ENCODE data around the gene ZNF556.

ZNF556 gene

DNA sequence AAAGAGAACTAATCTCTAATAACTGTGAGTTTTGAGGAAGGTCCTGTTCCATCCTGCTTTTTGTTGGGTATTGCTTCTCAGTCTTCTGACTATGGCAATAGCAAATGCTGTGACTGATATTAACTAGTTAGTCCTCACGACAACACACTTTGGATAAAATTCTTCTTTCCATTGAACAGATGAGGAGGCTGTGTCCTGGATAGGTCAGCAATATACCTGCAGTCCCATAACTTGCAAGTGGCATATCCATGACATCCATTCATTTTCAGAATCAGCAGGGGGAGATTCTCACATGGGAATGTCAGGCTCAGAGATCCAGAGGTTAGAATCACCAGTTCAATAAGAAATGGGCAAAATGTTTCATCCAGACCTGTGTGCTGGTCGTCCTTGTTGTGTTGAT is 40.1 kb upstream of the ZNF556 start:
- no peak for TF ChIP-seq CTCF (IDR thresholded peaks at IDR 0.05; ENCODE audit: low read depth, low read length)
- DNase-seq (ENCODE audit: low read depth, low spot score), result no peak
- in situ Hi-C loops (cut with HindIII; ENCODE audit: low sequenced_read_pairs), result no loop called here
- H3K4me3 ChIP-seq (ENCODE audit: low read depth, low read length), result no peak overlapping the region

- in situ Hi-C loops (cut with HindIII; ENCODE audit: low sequenced_read_pairs), result no loop called here
- TF ChIP-seq CTCF (IDR thresholded peaks at IDR 0.05; ENCODE audit: low read depth, low read length), result no peak
Measured at GRCh38 chr19:2827840-2828489, 39.2 kb upstream of the ZNF556 start.

DNA sequence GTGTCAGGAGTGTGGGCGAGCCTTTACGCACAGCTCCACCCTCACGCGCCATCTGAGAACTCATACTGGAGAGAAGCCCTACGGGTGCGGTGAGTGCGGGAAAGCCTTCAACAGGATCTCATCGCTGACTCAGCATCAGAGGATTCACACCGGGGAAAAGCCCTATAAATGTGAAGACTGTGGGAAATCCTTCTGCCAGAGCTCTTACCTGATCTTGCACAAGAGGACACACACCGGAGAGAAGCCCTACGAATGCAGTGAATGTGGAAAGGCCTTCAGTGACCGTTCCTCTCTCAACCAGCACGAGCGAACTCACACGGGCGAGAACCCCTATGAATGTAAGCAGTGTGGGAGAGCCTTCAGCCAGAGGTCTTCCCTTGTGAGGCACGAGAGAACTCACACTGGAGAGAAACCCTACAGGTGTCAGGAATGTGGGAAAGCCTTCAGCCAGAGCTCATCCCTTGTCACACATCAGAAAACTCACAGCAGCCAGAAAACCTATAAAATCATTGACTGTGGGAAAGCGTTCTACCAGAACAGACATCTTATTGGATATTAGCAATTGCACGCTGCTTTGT is 32.8 kb upstream of the ZNF556 start:
- H3K4me3 ChIP-seq (ENCODE audit: low read depth, low read length), result no peak overlapping the region
- no peak for TF ChIP-seq CTCF (IDR thresholded peaks at IDR 0.05; ENCODE audit: low read depth, low read length)
- DNase-seq (ENCODE audit: low read depth, low spot score), result no peak
- in situ Hi-C loops (cut with HindIII; ENCODE audit: low sequenced_read_pairs), result no loop called here

More at GRCh38 chr19:2827840-2828489, 39.2 kb upstream of the ZNF556 start:
- DNase-seq (ENCODE audit: low read depth, low spot score), result no peak
- H3K4me3 ChIP-seq (ENCODE audit: low read depth, low read length), result no peak overlapping the region

GRCh38 chr19:2837430-2837829 is 29.7 kb upstream of the ZNF556 start:
- TF ChIP-seq CTCF (IDR thresholded peaks at IDR 0.05; ENCODE audit: low read depth, low read length), result no peak
- in situ Hi-C loops (cut with HindIII; ENCODE audit: low sequenced_read_pairs), result no loop called here
- H3K4me3 ChIP-seq (ENCODE audit: low read depth, low read length), result no peak overlapping the region
- no peak for DNase-seq (ENCODE audit: low read depth, low spot score)

DNA sequence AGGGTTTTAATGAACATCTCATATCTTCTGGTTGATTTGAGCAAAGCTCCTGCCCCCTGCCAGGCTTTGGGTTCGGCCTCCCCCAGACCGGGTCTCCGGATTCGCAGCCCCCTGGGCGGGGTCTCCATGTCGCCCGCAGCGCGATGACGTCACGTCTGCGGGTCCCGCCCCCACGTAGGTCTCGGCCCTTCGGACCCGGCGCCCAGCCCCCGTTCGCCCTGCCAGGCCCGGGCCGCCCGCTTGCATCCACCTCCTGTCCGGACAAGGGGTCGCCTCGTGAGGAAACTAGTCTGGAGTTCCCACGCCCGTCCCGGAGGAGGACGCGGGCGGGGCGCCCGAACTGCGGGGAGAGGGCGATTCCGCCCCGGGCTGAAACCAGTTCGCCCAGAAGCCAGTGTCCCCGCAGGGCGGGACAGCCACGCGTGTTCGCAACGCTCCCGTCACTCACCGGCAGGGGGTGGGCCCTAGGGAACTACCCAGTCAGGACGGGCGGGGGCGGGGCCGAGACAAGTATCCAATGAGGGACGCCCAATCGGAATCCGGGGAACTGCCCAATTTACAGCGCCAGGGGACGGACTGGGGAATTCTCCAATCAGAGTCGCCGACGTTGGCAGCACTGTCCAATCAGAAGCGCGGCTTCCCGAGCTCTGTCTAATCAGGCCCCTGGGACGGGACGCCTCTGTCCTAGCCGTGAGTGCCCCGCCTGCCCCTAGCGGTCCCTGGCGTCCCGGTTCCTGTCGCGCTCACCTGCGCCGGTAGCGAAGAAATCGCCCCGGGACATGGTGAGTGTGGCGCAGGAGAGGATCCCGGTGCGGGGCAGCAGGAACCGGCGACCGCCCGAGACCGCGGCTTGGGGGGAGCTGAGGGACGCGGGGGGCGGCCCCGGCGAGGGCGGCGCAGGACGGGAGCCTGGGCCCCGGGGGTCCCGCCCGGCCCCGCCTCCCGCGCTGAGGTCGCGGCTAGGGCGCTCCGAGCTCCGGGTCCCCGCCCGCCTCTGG is 26.0 kb upstream of the ZNF556 start, which contains the start of gene ZNF555:
Gene ZNF555, plus strand, starts transcription at position 682 of the 998 bp plus-strand sequence. Its CDS starts 98 bp downstream, at position 780.
- peak; percentile 39 for TF ChIP-seq CTCF (IDR thresholded peaks at IDR 0.05; ENCODE audit: low read depth, low read length)
- H3K4me3 ChIP-seq (ENCODE audit: low read depth, low read length), result peak within 1 kb of the TSS; percentile 75
- in situ Hi-C loops (cut with HindIII; ENCODE audit: low sequenced_read_pairs), result no loop called here
- peak; percentile 99 for DNase-seq (ENCODE audit: low read depth, low spot score)

GRCh38 chr19:2841855-2842574 is 25.1 kb upstream of the ZNF556 start:
- DNase-seq (ENCODE audit: low read depth, low spot score), result no peak
- in situ Hi-C loops (cut with HindIII; ENCODE audit: low sequenced_read_pairs), result no loop called here
- no peak for TF ChIP-seq CTCF (IDR thresholded peaks at IDR 0.05; ENCODE audit: low read depth, low read length)

More at GRCh38 chr19:2841855-2842574, 25.1 kb upstream of the ZNF556 start:
- H3K4me3 ChIP-seq (ENCODE audit: low read depth, low read length), result peak overlapping the region; percentile 75
